Measurements from ENCODE around the gene CPPED1. TPM values are rescaled to one million over a fixed set of nuclear protein-coding genes. Genes with fewer than 3 reads are reported as not detected.

Gene CPPED1
- total RNA-seq, 4 donors from 2014 or later = 10.6 to 21.7 (median 16.7) TPM

- WGBS = 89% methylated on average over 2 of the region's 2 CpGs
- no peak overlapping the region for H3K4me3 ChIP-seq
- H3K36me3 ChIP-seq = no peaks in the 10 kb centered on the region
- H3K27me3 ChIP-seq = peaks cover 0 to 23% (median 0%) of the 10 kb centered on the region in 4 donors
- H3K27ac ChIP-seq (replicated peaks in 1 of 4) = no peak overlapping the region
- intact Hi-C loops (cut with DNase I) = no loop called here
- no peaks in the 10 kb centered on the region for H3K4me1 ChIP-seq
- TF ChIP-seq POLR2AphosphoS5 (IDR thresholded peaks at IDR 0.05) = no peak
- TF ChIP-seq POLR2A (IDR thresholded peaks at IDR 0.05; ENCODE audit: low read depth) = no peak
- no peak for TF ChIP-seq EP300 (IDR thresholded peaks at IDR 0.05)
- TF ChIP-seq CTCF (IDR thresholded peaks at IDR 0.05) = no peak
- no peaks in the 10 kb centered on the region for H3K9me3 ChIP-seq
- no peak for DNase-seq (ENCODE audit: extremely low spot score)
Observed at GRCh38 chr16:12649356-12649755, 154.3 kb downstream of the CPPED1 start.

GRCh38 chr16:12646490-12647274, 157.0 kb downstream of the CPPED1 start:
- 46% methylated on average over 10 of the region's 10 CpGs for WGBS
- Histone ChIP-seq H3K27me3 (peaks cover 0 to 14% (median 0%) of the 10 kb centered on the region in 4 donors), H3K36me3 (no peaks in the 10 kb centered on the region), H3K27ac (replicated peaks in 1 of 4) (no peak overlapping the region), H3K4me1 (no peaks in the 10 kb centered on the region), H3K4me3 (no peak overlapping the region), H3K9me3 (peaks cover 0 to 9% (median 3%) of the 10 kb centered on the region in 4 donors)
- intact Hi-C loops (cut with DNase I) = no loop called here
- DNase-seq (ENCODE audit: extremely low spot score) = no peak
- TF ChIP-seq EP300 (IDR thresholded peaks at IDR 0.05) (no peak), POLR2A (IDR thresholded peaks at IDR 0.05; ENCODE audit: low read depth) (no peak), CTCF (IDR thresholded peaks at IDR 0.05) (no peak), POLR2AphosphoS5 (IDR thresholded peaks at IDR 0.05) (no peak)

GRCh38 chr16:12646098-12646489, 157.6 kb downstream of the CPPED1 start:
- 67% methylated on average over 4 of the region's 4 CpGs for WGBS
- TF ChIP-seq CTCF (IDR thresholded peaks at IDR 0.05) (no peak), POLR2A (IDR thresholded peaks at IDR 0.05; ENCODE audit: low read depth) (no peak), POLR2AphosphoS5 (IDR thresholded peaks at IDR 0.05) (no peak), EP300 (IDR thresholded peaks at IDR 0.05) (no peak)
- intact Hi-C loops (cut with DNase I) = no loop called here
- DNase-seq (ENCODE audit: extremely low spot score) = no peak
- Histone ChIP-seq H3K27ac (replicated peaks in 1 of 4) (no peak overlapping the region), H3K36me3 (no peaks in the 10 kb centered on the region), H3K27me3 (peaks cover 0 to 14% (median 0%) of the 10 kb centered on the region in 4 donors), H3K4me1 (no peaks in the 10 kb centered on the region), H3K9me3 (peaks cover 0 to 9% (median 3%) of the 10 kb centered on the region in 4 donors), H3K4me3 (no peak overlapping the region)

- TF ChIP-seq EP300 (IDR thresholded peaks at IDR 0.05) (no peak), CTCF (IDR thresholded peaks at IDR 0.05) (no peak), POLR2AphosphoS5 (IDR thresholded peaks at IDR 0.05) (no peak), POLR2A (IDR thresholded peaks at IDR 0.05; ENCODE audit: low read depth) (no peak)
- intact Hi-C loops (cut with DNase I) = no loop called here
- Histone ChIP-seq H3K4me1 (no peaks in the 10 kb centered on the region), H3K36me3 (no peaks in the 10 kb centered on the region), H3K27me3 (peaks cover 0 to under 1% (median 0%) of the 10 kb centered on the region in 4 donors), H3K9me3 (peaks cover 0 to 9% (median 3%) of the 10 kb centered on the region in 4 donors), H3K27ac (replicated peaks in 1 of 4) (no peak overlapping the region), H3K4me3 (no peak overlapping the region)
- WGBS = 98% methylated on average over 6 of the region's 8 CpGs
- no peak for DNase-seq (ENCODE audit: extremely low spot score)
Observed at GRCh38 chr16:12643034-12643455, 160.6 kb downstream of the CPPED1 start.
